Midbrain (tissue), 1 donor: ENCODE measurements around the gene COL18A1.

Experiments used
- DNase-seq: peaks from one replicate; lab custom pipeline; 2025; lab: John Stamatoyannopoulos, UW

COL18A1 gene

GRCh38 chr21:45468971-45469272, 64.0 kb downstream of the COL18A1 start:
- no peak for DNase-seq

- peak; percentile 69 for DNase-seq
Measured at GRCh38 chr21:45469273-45470086, 64.5 kb downstream of the COL18A1 start.

GRCh38 chr21:45470087-45470515, 65.1 kb downstream of the COL18A1 start:
- no peak for DNase-seq

DNA sequence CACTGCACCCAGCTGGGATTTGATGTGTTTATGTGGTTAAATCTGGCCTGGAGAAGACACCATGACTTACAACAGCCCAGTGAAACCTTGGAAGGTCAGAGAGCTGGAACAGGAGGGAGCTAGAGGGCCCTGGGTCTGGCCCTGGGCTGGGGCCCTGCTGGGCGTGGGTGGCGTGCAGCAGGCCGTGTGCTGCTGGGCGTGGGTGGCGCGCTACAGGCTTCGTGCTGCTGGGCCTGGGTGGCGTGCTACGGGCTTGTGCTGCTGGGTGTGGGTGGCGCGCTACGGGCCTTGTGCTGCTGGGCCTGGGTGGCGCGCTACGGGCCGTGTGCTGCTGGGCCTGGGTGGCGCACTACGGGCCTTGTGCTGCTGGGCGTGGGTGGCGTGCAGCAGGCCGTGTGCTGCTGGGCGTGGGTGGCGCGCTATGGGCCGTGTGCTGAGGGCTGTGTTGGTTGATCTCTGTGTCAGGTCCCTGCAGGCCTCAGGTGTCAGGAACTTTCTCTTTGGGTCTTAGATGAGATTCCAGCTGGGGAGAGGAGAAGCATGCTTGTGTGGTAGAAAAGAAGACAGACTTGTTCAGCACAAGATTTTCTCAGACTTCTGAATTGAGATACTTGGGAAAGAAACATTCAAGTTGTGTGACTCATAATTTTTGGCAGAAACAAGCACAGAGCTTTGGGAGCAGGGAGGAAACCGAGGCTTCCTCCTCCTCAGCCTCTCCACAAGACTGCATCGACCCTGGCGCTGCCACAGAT, 66.0 kb downstream of the COL18A1 start:
- DNase-seq = no peak

DNA sequence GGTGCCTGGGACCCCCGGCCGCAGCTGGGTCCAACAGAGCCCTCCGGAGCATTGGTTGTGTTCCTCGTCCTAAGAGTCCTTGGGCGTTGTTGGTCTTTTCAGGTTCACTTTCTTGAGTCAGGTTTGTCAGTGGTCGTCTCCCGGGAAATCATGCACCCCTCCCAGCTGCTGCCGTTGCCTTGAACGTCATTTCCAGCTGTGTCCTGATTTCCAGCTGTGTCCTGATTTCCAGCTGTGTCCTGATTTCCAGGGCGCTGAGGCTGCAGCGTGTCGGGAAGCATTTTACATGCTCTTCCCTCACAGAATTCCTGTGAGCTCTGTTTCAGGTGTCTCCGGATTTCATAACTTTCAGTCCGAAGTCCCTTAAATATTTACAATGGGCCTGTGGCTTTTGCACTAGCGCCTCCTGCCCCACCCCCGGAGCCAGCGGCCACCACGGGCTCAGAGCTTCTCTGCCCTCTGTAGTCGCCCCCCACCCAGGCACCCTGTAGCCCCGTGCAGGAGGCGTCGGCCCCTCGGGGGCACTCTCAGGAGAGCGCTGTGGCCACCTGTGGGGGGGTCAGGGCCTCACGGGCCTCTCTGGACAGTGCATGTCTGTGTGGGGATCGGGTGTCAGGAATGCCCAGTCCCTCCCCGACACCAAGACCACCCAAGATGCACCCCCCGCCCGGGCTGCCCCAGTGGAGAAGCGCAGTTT, 66.7 kb downstream of the COL18A1 start:
- DNase-seq = no peak

DNA sequence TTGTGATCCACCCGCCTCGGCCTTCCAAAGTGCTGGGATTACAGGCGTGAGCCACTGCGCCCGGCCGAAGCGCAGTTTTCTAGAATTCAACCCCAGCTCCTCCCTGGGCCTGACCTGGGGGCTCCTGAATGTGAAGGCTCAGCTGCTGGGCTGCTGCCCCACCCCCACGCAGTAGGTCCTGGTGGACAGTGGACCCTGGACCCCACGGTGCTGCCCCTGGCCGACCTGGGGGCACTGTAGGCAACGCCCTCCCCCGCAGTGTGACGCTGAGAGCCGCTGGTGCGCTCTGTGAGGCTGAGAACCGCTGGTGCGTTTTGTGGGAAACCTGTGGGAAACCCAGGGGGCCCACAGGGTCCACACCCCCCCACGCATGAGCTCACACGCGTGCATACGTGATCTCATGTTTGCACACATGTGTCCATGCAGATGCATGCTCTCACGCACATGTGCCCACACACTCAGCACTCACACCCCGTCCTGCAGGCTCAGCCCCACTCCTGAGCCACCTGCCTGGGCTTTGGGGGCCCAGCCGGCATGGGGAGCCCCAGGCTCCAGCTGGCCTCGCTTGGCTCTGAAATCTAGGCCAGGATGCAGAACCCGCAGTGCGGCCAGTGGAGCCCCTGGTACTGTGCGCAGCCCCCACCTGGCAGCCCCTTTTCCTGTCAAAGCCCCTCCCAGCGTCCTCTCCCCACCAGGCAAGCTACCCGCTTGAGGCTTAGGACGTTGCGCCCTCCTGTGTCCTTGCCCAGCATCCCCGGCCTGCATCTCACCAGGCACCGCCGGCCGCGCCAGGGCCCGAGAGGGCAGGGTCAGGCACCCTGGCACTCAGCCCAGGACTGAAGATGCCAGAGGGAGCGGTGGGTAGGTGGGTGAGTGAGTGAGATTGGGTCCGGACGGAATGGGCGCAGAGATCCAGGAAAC, 67.7 kb downstream of the COL18A1 start:
- DNase-seq = no peak

DNA sequence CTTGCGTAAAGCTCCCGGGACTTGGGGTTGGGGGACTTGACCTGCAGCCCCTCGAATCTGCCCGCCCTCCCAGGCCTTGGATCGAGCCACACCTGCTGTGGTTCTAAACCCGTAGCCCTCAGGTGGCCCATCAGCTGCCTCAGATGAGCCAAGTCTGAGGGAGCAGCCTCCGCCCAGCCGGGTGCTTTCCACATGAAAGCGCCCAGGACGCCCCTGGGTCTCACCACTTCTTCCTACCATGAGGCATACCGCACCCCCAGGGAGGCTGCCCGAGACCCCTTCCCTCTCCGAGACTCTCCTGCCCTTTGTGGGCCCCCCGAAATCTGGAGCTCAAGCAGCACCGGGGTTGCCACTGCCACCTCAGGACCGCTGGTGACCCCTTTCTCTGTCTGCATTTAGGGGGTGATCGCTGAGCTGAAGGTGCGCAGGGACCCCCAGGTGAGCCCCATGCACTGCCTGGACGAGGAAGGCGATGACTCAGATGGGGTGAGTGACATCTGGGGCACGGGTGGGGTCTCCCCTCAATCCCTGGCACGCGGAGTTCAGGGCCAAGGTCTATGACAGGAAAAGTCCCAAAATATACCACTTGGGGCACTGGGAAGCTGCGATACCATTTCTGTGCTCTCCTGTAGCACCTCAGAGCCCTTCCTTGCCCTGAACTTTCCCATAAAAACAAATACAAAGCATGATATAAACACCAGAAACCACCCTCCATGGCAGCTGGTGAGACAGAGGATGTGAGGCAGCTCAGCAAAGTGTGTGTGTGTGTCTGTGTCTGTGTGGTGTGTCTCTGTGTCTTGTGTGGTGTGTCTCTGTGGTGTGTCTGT, 68.7 kb downstream of the COL18A1 start:
- DNase-seq = no peak

DNA sequence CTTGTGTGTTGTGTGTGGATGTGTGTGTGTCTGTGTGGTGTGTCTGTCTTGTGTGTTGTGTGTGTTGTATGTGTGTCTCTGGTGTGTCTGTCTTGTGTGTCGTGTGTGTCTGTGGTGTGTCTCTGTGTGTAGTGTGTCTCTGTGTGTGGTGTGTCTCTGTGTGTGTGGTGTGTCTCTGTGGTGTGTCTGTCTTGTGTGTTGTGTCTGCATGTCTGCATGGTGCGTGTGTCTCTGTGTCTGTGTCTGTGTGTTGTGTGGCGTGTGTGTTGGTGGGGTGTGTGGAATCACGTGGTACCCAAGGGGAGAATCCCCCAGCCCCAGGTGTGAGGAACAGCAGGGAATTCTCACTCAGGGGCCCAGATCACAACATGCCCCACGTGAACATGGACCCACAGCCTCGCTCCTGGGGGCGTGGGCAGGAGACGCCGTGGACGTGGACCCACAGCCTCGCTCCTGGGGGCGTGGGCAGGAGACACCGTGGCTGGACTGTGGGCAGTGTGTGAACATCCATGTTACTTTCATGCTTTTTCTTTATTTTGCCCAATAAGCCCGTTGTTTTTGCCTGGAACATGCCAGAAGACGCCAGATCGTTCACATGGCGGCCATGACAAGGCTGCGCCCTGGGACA, 69.5 kb downstream of the COL18A1 start:
- no peak for DNase-seq

- no peak for DNase-seq
Measured at GRCh38 chr21:45475004-45475685, 70.2 kb downstream of the COL18A1 start.

- DNase-seq = no peak
Measured at GRCh38 chr21:45475797-45476570, 71.0 kb downstream of the COL18A1 start.

DNA sequence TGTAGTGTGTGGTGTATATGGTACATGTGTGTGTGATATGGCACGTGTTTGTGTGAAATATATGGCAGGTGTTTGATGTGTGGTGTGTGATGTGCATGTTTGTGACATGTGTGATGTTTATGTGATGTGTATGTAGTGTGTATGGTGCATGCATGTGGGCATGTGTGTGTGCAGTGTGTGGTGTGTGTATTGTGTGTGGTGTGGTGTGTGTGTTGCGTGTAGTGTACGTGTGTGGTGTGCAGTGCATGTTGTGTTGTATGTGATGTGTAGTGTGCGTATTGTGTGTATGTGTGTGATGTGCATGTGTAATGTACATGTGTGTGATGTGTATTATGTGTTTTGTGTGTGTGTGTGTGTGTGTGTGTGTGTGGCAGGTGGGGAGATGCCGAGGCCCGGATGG, 71.6 kb downstream of the COL18A1 start:
- DNase-seq = no peak

GRCh38 chr21:45477176-45478114, 72.5 kb downstream of the COL18A1 start:
- no peak for DNase-seq

GRCh38 chr21:45478115-45478801, 73.3 kb downstream of the COL18A1 start:
- peak; percentile 68 for DNase-seq

GRCh38 chr21:45478816-45479669, 74.1 kb downstream of the COL18A1 start:
- DNase-seq = no peak

- no peak for DNase-seq
Measured at GRCh38 chr21:45479691-45480675, 75.0 kb downstream of the COL18A1 start.
